HG02885 (cell line): Measurements from ENCODE around the gene PICALM.

Experiments used
- ATAC-seq: cut with Tn5 transposase; IDR thresholded peaks from one replicate; pipeline ENCODE4 v1.9.1; 2021; ENCODE audit warnings: mild to moderate bottlenecking; ENCODE audit not compliant: unreplicated experiment, poor library complexity

PICALM gene

GRCh38 chr11:86087256-86087655, 18.4 kb upstream of the PICALM start:
- no peak for ATAC-seq

- ATAC-seq: no peak
Observed at GRCh38 chr11:86081455-86081854, 12.6 kb upstream of the PICALM start.

DNA sequence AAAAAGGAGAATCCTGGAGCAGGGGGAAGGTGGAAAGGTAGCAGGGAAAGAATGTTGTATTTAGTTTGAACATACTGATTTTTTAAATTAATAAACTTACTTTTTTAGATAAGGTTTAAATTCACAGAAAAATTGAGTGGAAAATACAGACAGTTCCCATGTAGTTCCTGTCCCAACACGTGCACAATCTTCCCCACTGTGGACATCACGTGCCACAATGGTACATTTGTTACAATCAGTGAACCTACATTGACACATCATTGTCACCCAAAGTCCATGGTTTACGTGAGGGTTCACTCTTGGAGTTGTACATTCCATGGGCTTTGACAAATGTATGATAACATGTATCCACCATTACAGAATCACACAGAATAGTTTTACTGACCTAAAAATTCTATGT, 10.5 kb upstream of the PICALM start:
- no peak for ATAC-seq

DNA sequence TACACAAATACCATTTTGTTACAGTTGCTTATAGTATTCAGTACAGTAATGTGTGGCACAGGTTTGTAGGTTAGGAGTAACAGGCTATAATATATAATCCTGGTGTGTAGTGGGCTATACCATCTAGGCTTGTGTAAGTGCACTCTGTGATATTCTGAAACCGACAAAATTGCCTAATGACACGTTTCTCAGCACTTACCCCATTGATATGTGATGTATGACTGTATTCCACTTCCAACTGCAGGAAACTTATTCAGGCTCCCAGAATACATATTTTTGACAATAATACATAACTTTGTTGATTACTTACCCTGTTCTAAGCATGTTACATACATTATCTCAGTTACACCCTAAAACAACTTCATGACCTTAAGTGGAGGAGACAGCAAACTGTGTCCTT, 5.1 kb upstream of the PICALM start:
- no peak for ATAC-seq

GRCh38 chr11:86072211-86072610, 3.3 kb upstream of the PICALM start:
- no peak for ATAC-seq

GRCh38 chr11:86070142-86071056, 1.5 kb upstream of the PICALM start:
- no peak for ATAC-seq

GRCh38 chr11:86069408-86070101, 671 bp upstream of the PICALM start:
- peak; percentile 20 for ATAC-seq

GRCh38 chr11:86068138-86068871, 579 bp downstream of the PICALM start:
- peak; percentile 17 for ATAC-seq

GRCh38 chr11:86067851-86068137, 1.1 kb downstream of the PICALM start:
- no peak for ATAC-seq

- ATAC-seq: no peak
Observed at GRCh38 chr11:86067009-86067850, 1.7 kb downstream of the PICALM start.

DNA sequence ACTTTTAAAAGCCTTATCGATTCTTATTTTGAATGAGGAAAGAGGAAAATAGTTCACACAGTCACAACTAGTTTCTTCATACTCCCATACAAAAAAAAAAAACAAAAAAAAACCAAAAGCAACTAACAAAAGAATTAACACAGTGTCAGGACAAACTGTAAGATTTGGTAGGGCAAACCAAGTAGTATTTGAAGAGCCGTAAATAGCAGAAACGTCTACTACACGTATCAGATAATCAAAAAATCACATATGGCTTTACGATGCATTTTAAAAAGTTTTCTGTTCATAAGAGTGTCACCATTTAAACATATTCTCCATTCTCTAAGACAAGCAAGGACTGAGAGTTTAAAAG, 2.3 kb downstream of the PICALM start:
- no peak for ATAC-seq

DNA sequence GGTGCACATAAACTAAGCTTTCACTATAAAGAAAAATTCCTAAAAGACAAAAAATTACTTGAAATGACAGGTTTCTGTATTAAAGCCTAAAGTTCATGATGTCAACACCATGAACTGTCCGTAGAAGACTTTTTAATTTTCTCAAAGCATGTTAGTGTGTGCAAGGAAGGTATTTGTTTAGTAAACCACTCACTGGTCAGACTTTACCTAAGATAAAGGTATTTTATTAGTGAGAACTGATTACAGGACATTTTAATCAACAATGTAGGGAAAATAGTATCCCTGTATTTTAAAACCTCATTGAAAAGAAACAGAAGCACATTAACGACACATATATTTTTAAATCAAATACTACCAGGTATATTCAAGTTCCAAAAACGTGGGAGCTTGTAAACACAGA, 2.9 kb downstream of the PICALM start:
- ATAC-seq: no peak

- no peak for ATAC-seq
Observed at GRCh38 chr11:86064220-86064803, 4.6 kb downstream of the PICALM start.

DNA sequence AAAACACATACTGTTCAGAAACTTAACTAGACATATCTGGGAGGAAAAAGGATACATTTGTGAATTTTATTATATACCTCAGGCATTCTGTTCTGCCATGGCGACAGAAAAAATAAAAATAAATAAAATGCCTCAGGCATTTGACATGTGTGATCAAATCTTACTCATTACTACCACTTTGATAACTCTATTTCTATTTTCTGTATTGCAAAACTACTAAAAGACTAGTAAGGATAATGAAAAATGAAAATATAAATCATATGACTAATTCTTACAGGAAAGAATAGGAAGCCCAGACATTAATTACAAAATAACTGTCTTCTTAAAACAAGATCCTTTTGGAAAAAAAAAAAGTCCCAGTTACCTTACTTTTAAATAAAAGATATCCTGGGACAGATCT, 5.3 kb downstream of the PICALM start:
- ATAC-seq: no peak

- no peak for ATAC-seq
Observed at GRCh38 chr11:86062719-86063118, 6.2 kb downstream of the PICALM start.

- ATAC-seq: no peak
Observed at GRCh38 chr11:86061483-86062205, 7.2 kb downstream of the PICALM start.

DNA sequence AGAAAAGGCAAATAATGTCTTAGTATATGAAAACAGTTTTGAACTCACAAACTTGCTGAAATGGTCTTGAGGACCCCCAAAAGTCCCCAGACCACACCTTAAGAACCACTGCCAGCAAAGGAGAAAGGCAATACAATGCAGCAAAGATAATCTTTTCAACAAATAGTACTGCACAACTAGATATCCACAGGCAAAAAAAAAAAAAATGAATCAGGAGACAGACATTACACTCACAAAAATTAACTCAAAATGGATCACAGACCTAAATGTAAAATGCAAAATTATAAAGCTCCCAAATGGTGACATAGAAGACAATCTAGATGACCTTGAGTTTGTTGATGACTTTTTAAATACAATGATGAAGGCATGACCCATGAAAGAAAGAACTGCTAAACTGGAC, 8.3 kb downstream of the PICALM start:
- ATAC-seq: no peak

DNA sequence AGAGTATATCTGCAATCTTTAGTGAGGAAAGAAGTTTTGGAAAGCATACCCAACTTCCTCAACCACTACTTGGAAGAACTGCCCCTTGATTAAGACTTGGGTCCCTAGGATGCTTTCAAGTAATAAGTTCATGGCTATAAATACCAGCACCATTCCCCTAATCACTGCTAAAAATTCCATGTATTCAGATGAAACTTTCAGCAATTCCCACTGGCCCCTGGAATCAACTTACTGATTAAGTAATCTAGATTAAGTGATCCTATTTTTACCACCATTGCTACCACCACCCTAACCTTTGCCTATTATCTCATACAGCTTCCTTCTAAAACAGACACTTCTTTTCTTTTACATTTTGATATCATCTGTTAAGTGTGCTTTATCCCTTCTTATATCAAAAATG, 10.5 kb downstream of the PICALM start:
- no peak for ATAC-seq

- peak; percentile 56 for ATAC-seq
Observed at GRCh38 chr11:86056351-86056854, 12.5 kb downstream of the PICALM start.
